ENCODE measurements around the gene CHST8. TPM values are rescaled to one million over a fixed set of nuclear protein-coding genes. Genes with fewer than 3 reads are reported as not detected.

CHST8 gene
- total RNA-seq, 4 donors from 2014 or later: 0.39 to 4.4 (median 0.96) TPM

- H3K4me1 ChIP-seq: no peaks in the 10 kb centered on the region
- TF ChIP-seq CTCF (IDR thresholded peaks at IDR 0.05): no peak
- no peak for TF ChIP-seq EP300 (IDR thresholded peaks at IDR 0.05)
- H3K4me3 ChIP-seq: no peak overlapping the region
- H3K36me3 ChIP-seq: no peaks in the 10 kb centered on the region
- no peak for DNase-seq (ENCODE audit: low spot score in 2 of 2)
- 73 to 76% methylated on average over 14 of the region's 14 CpGs for WGBS, 2 donors
- H3K27me3 ChIP-seq: no peaks in the 10 kb centered on the region
- H3K27ac ChIP-seq: no peak overlapping the region
- H3K9me3 ChIP-seq: peaks cover 0 to 3% (median 0%) of the 10 kb centered on the region in 4 donors
These were observed 12.8 kb downstream of the CHST8 start for GRCh38 chr19:33634361-33635091.

GRCh38 chr19:33638167-33639034, 16.6 kb downstream of the CHST8 start:
- no peaks in the 10 kb centered on the region for H3K27me3 ChIP-seq
- TF ChIP-seq CTCF (IDR thresholded peaks at IDR 0.05) (no peak), EP300 (IDR thresholded peaks at IDR 0.05) (no peak), POLR2A (IDR thresholded peaks at IDR 0.05) (no peak)
- H3K4me1 ChIP-seq: no peaks in the 10 kb centered on the region
- peaks cover 0 to 3% (median 0%) of the 10 kb centered on the region in 4 donors for H3K9me3 ChIP-seq
- H3K36me3 ChIP-seq: no peaks in the 10 kb centered on the region
- no peak overlapping the region for H3K27ac ChIP-seq
- H3K4me3 ChIP-seq: no peak overlapping the region
- 27 to 35% methylated on average over 15 of the region's 15 CpGs for WGBS, 2 donors
- no peak for DNase-seq (ENCODE audit: low spot score in 2 of 2)

- Histone ChIP-seq H3K4me1 (no peaks in the 10 kb centered on the region), H3K9me3 (peaks cover 0 to 3% (median 0%) of the 10 kb centered on the region in 4 donors), H3K27ac (no peak overlapping the region), H3K36me3 (no peaks in the 10 kb centered on the region), H3K27me3 (no peaks in the 10 kb centered on the region), H3K4me3 (no peak overlapping the region)
- TF ChIP-seq EP300 (IDR thresholded peaks at IDR 0.05) (no peak), CTCF (IDR thresholded peaks at IDR 0.05) (no peak), POLR2A (IDR thresholded peaks at IDR 0.05) (no peak)
- no peak for DNase-seq (ENCODE audit: low spot score in 2 of 2)
- 55 to 62% methylated on average over 14 of the region's 14 CpGs for WGBS, 2 donors
These were observed 17.4 kb downstream of the CHST8 start for GRCh38 chr19:33639035-33639681.

GRCh38 chr19:33640773-33641172, 19.0 kb downstream of the CHST8 start:
- WGBS, 2 donors: 75% methylated on average over 6 of the region's 9 CpGs
- no peak for DNase-seq (ENCODE audit: low spot score in 2 of 2)

More at GRCh38 chr19:33640773-33641172, 19.0 kb downstream of the CHST8 start:
- Histone ChIP-seq H3K27ac (no peak overlapping the region), H3K9me3 (no peaks in the 10 kb centered on the region), H3K36me3 (no peaks in the 10 kb centered on the region), H3K27me3 (no peaks in the 10 kb centered on the region), H3K4me1 (no peaks in the 10 kb centered on the region), H3K4me3 (no peak overlapping the region)
- no peak for TF ChIP-seq CTCF (IDR thresholded peaks at IDR 0.05)
